ENCODE data around the gene LY6G6F. TPM values are rescaled to one million over a fixed set of nuclear protein-coding genes. Genes with fewer than 3 reads are reported as not detected.

The LY6G6F gene
- total RNA-seq: not detected

DNA sequence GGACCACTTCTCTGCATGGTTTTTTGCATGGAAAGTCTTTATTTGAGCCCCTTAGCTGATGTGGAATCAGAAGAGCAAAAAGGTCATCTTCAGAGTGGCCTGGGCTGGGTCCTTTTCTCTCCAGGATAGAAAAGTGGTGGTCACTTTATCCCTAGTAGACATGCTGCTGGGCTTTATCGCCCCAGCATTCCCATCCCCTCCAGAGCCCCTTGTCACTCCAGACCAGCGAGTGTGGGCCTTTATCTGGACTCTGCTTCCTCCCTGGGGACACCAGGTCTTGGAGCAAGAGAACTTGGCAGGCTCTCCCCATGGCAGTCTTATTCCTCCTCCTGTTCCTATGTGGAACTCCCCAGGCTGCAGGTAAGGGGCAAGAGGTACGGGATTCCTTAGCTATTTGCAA is at the start of gene LY6G6F:
Gene LY6G6F (plus strand): TSS at position 268 of the 400 bp plus-strand sequence. CDS start 41 bp downstream, at position 309.
- Histone ChIP-seq H3K9me3 (ENCODE audit: control insufficient read depth in 3 of 3, low read length in 3 of 3) (no peaks in the 10 kb centered on the region), H3K27me3 (ENCODE audit: control insufficient read depth in 3 of 3, insufficient read depth in 3 of 3, low read length in 3 of 3) (peaks cover 0 to 5% (median 0%) of the 10 kb centered on the region in 3 donors), H3K9ac (ENCODE audit: low read depth in 1 of 3, low read length in 3 of 3) (no peak within 1 kb of the TSS), H3K36me3 (ENCODE audit: control insufficient read depth in 3 of 3, insufficient read depth in 3 of 3, low read length in 3 of 3) (no peaks in the 10 kb centered on the region), H3K27ac (ENCODE audit: low read depth, low read length) (no peak within 1 kb of the TSS), H3K4me3 (ENCODE audit: low read length in 3 of 3) (no peak within 1 kb of the TSS), H3K4me1 (ENCODE audit: control insufficient read depth in 3 of 3, insufficient read depth in 3 of 3, low read length in 3 of 3) (peaks cover 6 to 17% (median 8%) of the 10 kb centered on the region in 3 donors)

GRCh38 chr6:31657406-31658157 is 49.1 kb upstream of the LY6G6F start:
- Histone ChIP-seq H3K36me3 (ENCODE audit: control insufficient read depth in 3 of 3, insufficient read depth in 3 of 3, low read length in 3 of 3) (peaks cover 20 to 33% (median 23%) of the 10 kb centered on the region in 3 donors), H3K27ac (ENCODE audit: low read depth, low read length) (no peak overlapping the region), H3K4me1 (ENCODE audit: control insufficient read depth in 3 of 3, insufficient read depth in 3 of 3, low read length in 3 of 3) (peaks cover 35 to 52% (median 49%) of the 10 kb centered on the region in 3 donors), H3K27me3 (ENCODE audit: control insufficient read depth in 3 of 3, insufficient read depth in 3 of 3, low read length in 3 of 3) (no peaks in the 10 kb centered on the region), H3K9ac (ENCODE audit: low read depth in 1 of 3, low read length in 3 of 3) (peak overlapping the region in 2 of 3 donors; percentile 3 to 75), H3K9me3 (ENCODE audit: control insufficient read depth in 3 of 3, low read length in 3 of 3) (no peaks in the 10 kb centered on the region), H3K4me3 (ENCODE audit: low read length in 3 of 3) (no peak overlapping the region)

DNA sequence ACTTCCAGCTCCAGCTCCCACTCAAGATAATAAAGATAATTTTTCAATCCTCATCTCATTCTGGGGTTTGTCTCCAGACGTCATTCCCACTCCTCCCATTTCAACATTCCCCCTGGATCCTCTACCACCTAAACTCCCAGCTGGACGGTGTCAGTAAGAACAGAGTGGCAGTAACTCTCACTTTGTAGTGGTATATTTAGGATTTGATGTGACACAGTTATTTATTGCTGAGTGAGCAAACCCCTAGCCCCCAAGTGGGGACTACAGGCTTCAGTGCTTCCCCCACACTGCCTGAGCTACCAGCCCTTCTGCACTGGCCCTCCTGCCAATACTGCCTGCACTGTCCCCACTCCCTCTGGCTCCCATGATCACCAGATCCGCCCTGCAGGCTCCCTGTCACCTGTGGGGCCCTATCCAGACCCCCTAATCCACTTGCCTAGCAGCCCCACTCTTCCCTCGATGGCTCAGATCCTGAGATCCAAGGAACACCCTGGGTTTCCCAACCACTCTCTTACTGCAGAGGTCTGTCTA is 48.4 kb upstream of the LY6G6F start:
- H3K9ac ChIP-seq (ENCODE audit: low read depth in 1 of 3, low read length in 3 of 3): peak overlapping the region in 2 of 3 donors; percentile 3 to 75
- H3K4me3 ChIP-seq (ENCODE audit: low read length in 3 of 3): peak overlapping the region in 1 of 3 donors; percentile 13
- H3K4me1 ChIP-seq (ENCODE audit: control insufficient read depth in 3 of 3, insufficient read depth in 3 of 3, low read length in 3 of 3): peaks cover 39 to 54% (median 53%) of the 10 kb centered on the region in 3 donors
- no peak overlapping the region for H3K27ac ChIP-seq (ENCODE audit: low read depth, low read length)
- H3K27me3 ChIP-seq (ENCODE audit: control insufficient read depth in 3 of 3, insufficient read depth in 3 of 3, low read length in 3 of 3): no peaks in the 10 kb centered on the region
- H3K9me3 ChIP-seq (ENCODE audit: control insufficient read depth in 3 of 3, low read length in 3 of 3): no peaks in the 10 kb centered on the region
- peaks cover 20 to 35% (median 24%) of the 10 kb centered on the region in 3 donors for H3K36me3 ChIP-seq (ENCODE audit: control insufficient read depth in 3 of 3, insufficient read depth in 3 of 3, low read length in 3 of 3)

- peak overlapping the region; percentile 94 to 100 (median 97) for H3K9ac ChIP-seq (ENCODE audit: low read depth in 1 of 3, low read length in 3 of 3)
- H3K36me3 ChIP-seq (ENCODE audit: control insufficient read depth in 3 of 3, insufficient read depth in 3 of 3, low read length in 3 of 3): peaks cover 20 to 43% (median 32%) of the 10 kb centered on the region in 3 donors
- H3K27ac ChIP-seq (ENCODE audit: low read depth, low read length): peak overlapping the region; percentile 83
- peaks cover 43 to 59% (median 57%) of the 10 kb centered on the region in 3 donors for H3K4me1 ChIP-seq (ENCODE audit: control insufficient read depth in 3 of 3, insufficient read depth in 3 of 3, low read length in 3 of 3)
- no peaks in the 10 kb centered on the region for H3K27me3 ChIP-seq (ENCODE audit: control insufficient read depth in 3 of 3, insufficient read depth in 3 of 3, low read length in 3 of 3)
- no peaks in the 10 kb centered on the region for H3K9me3 ChIP-seq (ENCODE audit: control insufficient read depth in 3 of 3, low read length in 3 of 3)
- peak overlapping the region; percentile 83 to 96 (median 96) for H3K4me3 ChIP-seq (ENCODE audit: low read length in 3 of 3)
These were observed 47.5 kb upstream of the LY6G6F start for GRCh38 chr6:31658983-31659648.

- Histone ChIP-seq H3K4me1 (ENCODE audit: control insufficient read depth in 3 of 3, insufficient read depth in 3 of 3, low read length in 3 of 3) (peaks cover 47 to 62% (median 61%) of the 10 kb centered on the region in 3 donors), H3K9me3 (ENCODE audit: control insufficient read depth in 3 of 3, low read length in 3 of 3) (no peaks in the 10 kb centered on the region), H3K27me3 (ENCODE audit: control insufficient read depth in 3 of 3, insufficient read depth in 3 of 3, low read length in 3 of 3) (no peaks in the 10 kb centered on the region), H3K36me3 (ENCODE audit: control insufficient read depth in 3 of 3, insufficient read depth in 3 of 3, low read length in 3 of 3) (peaks cover 20 to 43% (median 32%) of the 10 kb centered on the region in 3 donors), H3K4me3 (ENCODE audit: low read length in 3 of 3) (peak overlapping the region; percentile 83 to 96 (median 96)), H3K27ac (ENCODE audit: low read depth, low read length) (peak overlapping the region; percentile 83), H3K9ac (ENCODE audit: low read depth in 1 of 3, low read length in 3 of 3) (peak overlapping the region; percentile 94 to 100 (median 97))
These were observed 46.9 kb upstream of the LY6G6F start for GRCh38 chr6:31659649-31660380.

- H3K27me3 ChIP-seq (ENCODE audit: control insufficient read depth in 3 of 3, insufficient read depth in 3 of 3, low read length in 3 of 3): no peaks in the 10 kb centered on the region
- no peaks in the 10 kb centered on the region for H3K9me3 ChIP-seq (ENCODE audit: control insufficient read depth in 3 of 3, low read length in 3 of 3)
- H3K36me3 ChIP-seq (ENCODE audit: control insufficient read depth in 3 of 3, insufficient read depth in 3 of 3, low read length in 3 of 3): peaks cover 20 to 37% (median 30%) of the 10 kb centered on the region in 3 donors
- peak within 1 kb of the TSS; percentile 83 to 96 (median 96) for H3K4me3 ChIP-seq (ENCODE audit: low read length in 3 of 3)
- peak within 1 kb of the TSS; percentile 83 for H3K27ac ChIP-seq (ENCODE audit: low read depth, low read length)
- H3K9ac ChIP-seq (ENCODE audit: low read depth in 1 of 3, low read length in 3 of 3): peak within 1 kb of the TSS; percentile 94 to 100 (median 97)
- peaks cover 47 to 65% (median 61%) of the 10 kb centered on the region in 3 donors for H3K4me1 ChIP-seq (ENCODE audit: control insufficient read depth in 3 of 3, insufficient read depth in 3 of 3, low read length in 3 of 3)
These were observed 46.0 kb upstream of the LY6G6F start, which contains the start of gene C6orf47 for GRCh38 chr6:31660381-31661261. TSS of gene C6orf47 (minus strand) at chr6:31660778. CDS start at chr6:31659947, 831 bp downstream.

DNA sequence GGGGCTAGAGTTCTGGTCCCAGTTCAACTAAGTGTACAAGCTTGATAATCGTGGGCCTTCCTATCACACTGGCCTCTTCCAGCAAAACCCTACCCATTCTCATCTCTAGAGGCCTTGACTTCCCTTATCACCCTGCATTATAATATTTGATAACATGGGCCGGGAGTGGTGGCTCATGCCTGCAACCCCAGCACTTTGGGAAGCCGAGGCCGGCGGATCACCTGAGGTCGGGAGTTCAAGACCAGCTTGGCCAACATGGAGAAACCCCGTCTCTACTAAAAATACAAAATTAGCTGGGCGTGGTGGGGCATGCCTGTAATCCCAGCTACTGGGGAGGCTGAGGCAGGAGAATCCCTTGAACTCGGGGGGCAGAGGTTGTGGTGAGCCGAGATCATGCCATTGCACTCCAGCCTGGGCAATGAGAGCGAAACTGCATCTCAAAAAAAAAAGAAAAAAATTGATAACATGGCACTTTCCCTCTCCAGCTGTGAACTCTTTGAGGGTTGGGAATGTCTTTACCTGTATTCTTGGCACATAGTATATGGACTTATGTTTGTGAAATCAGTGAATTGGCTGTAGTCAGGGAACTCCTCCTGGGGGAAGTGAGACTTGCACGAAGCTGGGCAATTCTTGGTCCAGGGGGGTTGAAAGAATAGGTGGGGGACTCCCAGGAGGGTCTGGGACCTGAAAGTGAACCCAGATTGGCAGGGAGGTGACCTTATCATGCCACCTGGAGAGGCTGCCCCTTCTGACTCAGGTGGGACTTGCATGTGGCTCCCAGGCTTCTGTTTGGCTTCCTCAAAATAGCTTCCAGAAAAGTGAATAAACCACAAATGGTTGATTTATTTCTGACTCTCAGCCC is 45.2 kb upstream of the LY6G6F start:
- H3K4me1 ChIP-seq (ENCODE audit: control insufficient read depth in 3 of 3, insufficient read depth in 3 of 3, low read length in 3 of 3): peaks cover 51 to 68% (median 64%) of the 10 kb centered on the region in 3 donors
- H3K27ac ChIP-seq (ENCODE audit: low read depth, low read length): peak overlapping the region; percentile 83
- peaks cover 14 to 30% (median 25%) of the 10 kb centered on the region in 3 donors for H3K36me3 ChIP-seq (ENCODE audit: control insufficient read depth in 3 of 3, insufficient read depth in 3 of 3, low read length in 3 of 3)
- no peaks in the 10 kb centered on the region for H3K27me3 ChIP-seq (ENCODE audit: control insufficient read depth in 3 of 3, insufficient read depth in 3 of 3, low read length in 3 of 3)
- peak overlapping the region; percentile 94 to 100 (median 97) for H3K9ac ChIP-seq (ENCODE audit: low read depth in 1 of 3, low read length in 3 of 3)
- H3K9me3 ChIP-seq (ENCODE audit: control insufficient read depth in 3 of 3, low read length in 3 of 3): no peaks in the 10 kb centered on the region
- H3K4me3 ChIP-seq (ENCODE audit: low read length in 3 of 3): peak overlapping the region in 2 of 3 donors; percentile 83 to 96

DNA sequence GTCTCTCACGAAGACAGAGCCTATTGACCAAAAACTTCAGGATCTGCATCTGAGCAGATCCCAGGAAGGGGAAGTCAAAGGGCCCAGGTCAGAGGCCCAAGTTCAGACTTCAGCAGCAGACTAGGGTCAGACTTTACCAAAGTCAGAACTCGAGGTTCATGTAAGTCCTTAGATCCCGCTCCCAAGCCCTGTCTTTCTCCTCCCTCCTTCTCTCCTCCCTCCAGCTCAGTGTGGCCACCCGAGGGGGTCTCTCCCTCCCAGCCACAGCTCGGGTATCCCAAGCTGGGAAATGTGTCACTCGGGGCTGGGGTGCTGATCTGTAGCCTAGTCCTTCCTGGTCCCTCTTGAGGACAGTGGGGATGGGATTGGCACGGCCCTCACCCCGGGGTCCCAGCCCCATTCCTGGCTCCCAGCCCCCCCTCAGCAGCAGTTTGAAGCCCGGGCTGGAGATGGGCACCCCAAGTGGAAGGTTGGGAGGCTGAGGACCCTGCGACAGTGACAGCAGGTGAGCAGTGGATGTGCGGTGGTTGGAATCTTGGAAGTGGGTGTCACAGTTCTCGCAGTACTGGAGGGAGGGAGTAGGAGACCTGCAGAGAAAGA is 44.4 kb upstream of the LY6G6F start:
- Histone ChIP-seq H3K9ac (ENCODE audit: low read depth in 1 of 3, low read length in 3 of 3) (no peak overlapping the region), H3K4me3 (ENCODE audit: low read length in 3 of 3) (no peak overlapping the region), H3K9me3 (ENCODE audit: control insufficient read depth in 3 of 3, low read length in 3 of 3) (no peaks in the 10 kb centered on the region), H3K36me3 (ENCODE audit: control insufficient read depth in 3 of 3, insufficient read depth in 3 of 3, low read length in 3 of 3) (peaks cover 18 to 31% (median 25%) of the 10 kb centered on the region in 3 donors), H3K27me3 (ENCODE audit: control insufficient read depth in 3 of 3, insufficient read depth in 3 of 3, low read length in 3 of 3) (no peaks in the 10 kb centered on the region), H3K4me1 (ENCODE audit: control insufficient read depth in 3 of 3, insufficient read depth in 3 of 3, low read length in 3 of 3) (peaks cover 56 to 73% (median 68%) of the 10 kb centered on the region in 3 donors), H3K27ac (ENCODE audit: low read depth, low read length) (no peak overlapping the region)

Data from skeletal muscle tissue (tissue), 4 donors.